ENCODE measurements around the gene CCDC148.

DNA sequence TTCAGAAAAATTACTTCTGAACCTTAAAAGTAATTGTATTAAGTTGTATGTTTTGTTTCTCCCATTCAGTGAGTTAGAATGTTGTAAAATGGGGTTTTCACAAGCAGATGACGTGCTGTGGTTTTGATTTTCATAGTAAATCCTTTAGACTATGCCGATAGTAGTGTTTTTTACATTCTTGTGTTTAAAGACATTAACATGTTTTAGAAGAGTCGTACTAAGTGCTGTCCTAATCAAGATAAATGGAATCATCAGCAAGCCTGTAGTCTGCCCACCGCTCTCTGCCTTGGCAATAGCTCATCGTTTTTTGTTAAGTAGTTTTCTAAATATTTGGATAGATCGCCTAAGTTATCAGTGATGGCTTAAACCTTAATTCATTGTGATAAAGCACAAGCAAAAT, 21.7 kb upstream of the CCDC148 start:
- TF ChIP-seq SP1 (CRISPR knock-in tag; conservative IDR thresholded peaks at IDR 0.05): no peak
- TF ChIP-seq, protein P1, sequence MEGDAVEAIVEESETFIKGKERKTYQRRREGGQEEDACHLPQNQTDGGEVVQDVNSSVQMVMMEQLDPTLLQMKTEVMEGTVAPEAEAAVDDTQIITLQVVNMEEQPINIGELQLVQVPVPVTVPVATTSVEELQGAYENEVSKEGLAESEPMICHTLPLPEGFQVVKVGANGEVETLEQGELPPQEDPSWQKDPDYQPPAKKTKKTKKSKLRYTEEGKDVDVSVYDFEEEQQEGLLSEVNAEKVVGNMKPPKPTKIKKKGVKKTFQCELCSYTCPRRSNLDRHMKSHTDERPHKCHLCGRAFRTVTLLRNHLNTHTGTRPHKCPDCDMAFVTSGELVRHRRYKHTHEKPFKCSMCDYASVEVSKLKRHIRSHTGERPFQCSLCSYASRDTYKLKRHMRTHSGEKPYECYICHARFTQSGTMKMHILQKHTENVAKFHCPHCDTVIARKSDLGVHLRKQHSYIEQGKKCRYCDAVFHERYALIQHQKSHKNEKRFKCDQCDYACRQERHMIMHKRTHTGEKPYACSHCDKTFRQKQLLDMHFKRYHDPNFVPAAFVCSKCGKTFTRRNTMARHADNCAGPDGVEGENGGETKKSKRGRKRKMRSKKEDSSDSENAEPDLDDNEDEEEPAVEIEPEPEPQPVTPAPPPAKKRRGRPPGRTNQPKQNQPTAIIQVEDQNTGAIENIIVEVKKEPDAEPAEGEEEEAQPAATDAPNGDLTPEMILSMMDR (IDR thresholded peaks at IDR 0.05): no peak
- TF ChIP-seq MYBL2 (CRISPR knock-in tag; IDR thresholded peaks at IDR 0.05): no peak
- TF ChIP-seq ZNF121 (CRISPR knock-in tag; IDR thresholded peaks at IDR 0.05): no peak
